ENCODE data around the gene SLC2A6. TPM values are rescaled to one million over a fixed set of nuclear protein-coding genes. Genes with fewer than 3 reads are reported as not detected.
A peak's percentile ranks its signal among the peaks of the same experiment; 100 is the strongest.

SLC2A6 gene
- total and polyA plus RNA-seq, 8 donors = 1.9 to 22.4 (median 2.9) TPM

GRCh38 chr9:133507246-133507965 is 28.5 kb upstream of the SLC2A6 start:
- peaks cover 0 to 6% of the 10 kb centered on the region in 2 donors for H3K9me3 ChIP-seq
- H3K27me3 ChIP-seq = peaks cover 0 to 14% of the 10 kb centered on the region in 2 donors
- DNase-seq (peak in 1 of 4 donors; percentile 61), ATAC-seq (no peak)
- H3K27ac ChIP-seq = peak overlapping the region in 1 of 2 donors; percentile 20
- peaks cover 19 to 23% of the 10 kb centered on the region in 2 donors for H3K4me1 ChIP-seq
- H3K36me3 ChIP-seq = no peaks in the 10 kb centered on the region
- TF ChIP-seq CTCF (IDR thresholded peaks at IDR 0.05) = no peak
- intact Hi-C loops (cut with DNase I) = no loop called here
- H3K4me3 ChIP-seq = no peak overlapping the region

GRCh38 chr9:133506653-133507038 is 27.7 kb upstream of the SLC2A6 start:
- H3K36me3 ChIP-seq = no peaks in the 10 kb centered on the region
- peaks cover 19 to 23% of the 10 kb centered on the region in 2 donors for H3K4me1 ChIP-seq
- peaks cover 0 to 14% of the 10 kb centered on the region in 2 donors for H3K9me3 ChIP-seq
- DNase-seq = peak in 2 of 4 donors; percentile 54 to 82
- H3K27ac ChIP-seq = peak overlapping the region in 1 of 2 donors; percentile 20
- no peak overlapping the region for H3K4me3 ChIP-seq
- ATAC-seq = peak; percentile 59
- peaks cover 0 to 14% of the 10 kb centered on the region in 2 donors for H3K27me3 ChIP-seq
- no peak for TF ChIP-seq CTCF (IDR thresholded peaks at IDR 0.05)
- intact Hi-C loops (cut with DNase I) = no loop called here

- no peak overlapping the region for H3K4me3 ChIP-seq
- H3K9me3 ChIP-seq = peaks cover 0 to 18% of the 10 kb centered on the region in 2 donors
- ATAC-seq (peak; percentile 25), DNase-seq (peak in 1 of 4 donors; percentile 76)
- TF ChIP-seq CTCF (IDR thresholded peaks at IDR 0.05) = no peak
- no peaks in the 10 kb centered on the region for H3K36me3 ChIP-seq
- no peak overlapping the region for H3K27ac ChIP-seq
- intact Hi-C loops (cut with DNase I) = no loop called here
- H3K4me1 ChIP-seq = peaks cover 19 to 23% of the 10 kb centered on the region in 2 donors
- peaks cover 0 to 14% of the 10 kb centered on the region in 2 donors for H3K27me3 ChIP-seq
Measured at GRCh38 chr9:133505901-133506652, 27.2 kb upstream of the SLC2A6 start.

DNA sequence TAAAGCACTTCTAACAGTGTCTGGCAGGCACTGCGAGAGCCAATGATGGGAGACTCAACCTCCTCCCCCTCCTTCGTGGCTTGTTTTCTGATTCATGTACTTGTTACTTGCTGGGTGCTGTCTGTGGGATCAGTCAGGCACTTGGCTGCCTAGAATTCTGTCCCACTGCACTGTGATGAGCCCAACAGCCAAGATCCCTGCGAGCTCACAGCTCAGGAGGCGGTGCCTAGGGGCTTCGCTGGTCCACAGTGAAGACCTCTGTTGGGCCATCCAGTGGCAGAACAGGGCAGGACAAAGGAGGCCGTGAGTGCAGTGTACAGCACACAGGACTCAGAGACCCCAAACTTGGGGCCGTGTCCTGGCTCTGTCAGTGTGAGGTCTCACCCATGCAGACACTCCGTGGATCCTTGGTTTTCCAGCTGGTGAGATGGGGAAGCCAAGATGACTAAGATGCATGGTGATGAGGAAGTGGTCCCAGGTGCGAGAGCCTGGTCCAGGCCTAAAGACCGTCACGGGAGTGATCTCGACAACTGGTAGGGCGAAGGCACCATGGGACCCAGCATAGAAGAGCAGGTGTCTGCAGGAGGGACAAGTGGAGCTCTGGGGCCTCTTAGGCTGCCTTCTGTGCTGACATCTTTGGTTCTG is 26.4 kb upstream of the SLC2A6 start:
- Histone ChIP-seq H3K9me3 (peaks cover 0 to 18% of the 10 kb centered on the region in 2 donors), H3K27me3 (peaks cover 0 to 14% of the 10 kb centered on the region in 2 donors), H3K4me3 (no peak overlapping the region), H3K27ac (no peak overlapping the region), H3K36me3 (no peaks in the 10 kb centered on the region), H3K4me1 (peaks cover 19 to 23% of the 10 kb centered on the region in 2 donors)
- TF ChIP-seq CTCF (IDR thresholded peaks at IDR 0.05) = no peak
- intact Hi-C loops (cut with DNase I) = no loop called here
- no peak for ATAC-seq
- DNase-seq = peak in 1 of 4 donors; percentile 64
